ENCODE data around the gene SDHAF1. TPM values are rescaled to one million over a fixed set of nuclear protein-coding genes. Genes with fewer than 3 reads are reported as not detected.

The SDHAF1 gene
- total RNA-seq, 2 experiments from 2014 or later, result 26.1 to 52.6 TPM

DNA sequence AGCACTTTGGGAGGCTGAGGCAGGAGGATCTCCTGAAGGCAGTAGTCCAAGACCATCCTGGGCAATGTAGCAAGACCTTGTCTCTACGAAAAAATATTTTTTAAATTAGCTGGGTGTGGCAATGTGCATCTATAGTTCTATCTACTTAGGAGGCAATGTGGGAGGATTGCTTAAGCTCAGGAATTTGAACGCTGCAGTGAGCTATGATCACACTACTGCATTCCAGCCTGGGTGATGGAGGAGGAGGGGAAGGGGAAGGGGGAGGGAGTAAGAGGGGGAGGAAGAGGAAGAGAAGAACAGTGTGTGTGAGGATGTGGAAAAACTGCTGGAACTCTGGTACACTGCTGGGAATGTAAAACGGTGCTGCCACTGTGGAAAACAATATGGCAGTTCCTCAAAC is 46.8 kb downstream of the SDHAF1 start:
- Histone ChIP-seq H3K9me3 (ENCODE audit: low read length) (no peaks in the 10 kb centered on the region), H3K79me2 (ENCODE audit: insufficient read depth, low read depth, low read length) (no peaks in the 10 kb centered on the region), H3K27ac (ENCODE audit: low read depth, low read length, poor library complexity, severe bottlenecking) (no peak overlapping the region), H2AFZ (ENCODE audit: low read length) (no peak overlapping the region), H3K4me1 (ENCODE audit: insufficient read depth, low read length, poor library complexity, severe bottlenecking) (no peaks in the 10 kb centered on the region), H3K4me2 (ENCODE audit: low read length) (no peak overlapping the region), H3K9me2 (ENCODE audit: insufficient read depth, low read length) (no peaks in the 10 kb centered on the region), H4K20me1 (ENCODE audit: insufficient read depth, low read length) (no peaks in the 10 kb centered on the region), H3K4me3 (ENCODE audit: low read depth, low read length, poor library complexity, severe bottlenecking) (no peak overlapping the region), H3K36me3 (ENCODE audit: insufficient read depth, low read length) (no peaks in the 10 kb centered on the region)
- no peak for TF ChIP-seq EZH2phosphoT487 (IDR thresholded peaks at IDR 0.05; ENCODE audit: borderline replicate concordance, low read depth, low read length)
- TF ChIP-seq, protein P1, sequence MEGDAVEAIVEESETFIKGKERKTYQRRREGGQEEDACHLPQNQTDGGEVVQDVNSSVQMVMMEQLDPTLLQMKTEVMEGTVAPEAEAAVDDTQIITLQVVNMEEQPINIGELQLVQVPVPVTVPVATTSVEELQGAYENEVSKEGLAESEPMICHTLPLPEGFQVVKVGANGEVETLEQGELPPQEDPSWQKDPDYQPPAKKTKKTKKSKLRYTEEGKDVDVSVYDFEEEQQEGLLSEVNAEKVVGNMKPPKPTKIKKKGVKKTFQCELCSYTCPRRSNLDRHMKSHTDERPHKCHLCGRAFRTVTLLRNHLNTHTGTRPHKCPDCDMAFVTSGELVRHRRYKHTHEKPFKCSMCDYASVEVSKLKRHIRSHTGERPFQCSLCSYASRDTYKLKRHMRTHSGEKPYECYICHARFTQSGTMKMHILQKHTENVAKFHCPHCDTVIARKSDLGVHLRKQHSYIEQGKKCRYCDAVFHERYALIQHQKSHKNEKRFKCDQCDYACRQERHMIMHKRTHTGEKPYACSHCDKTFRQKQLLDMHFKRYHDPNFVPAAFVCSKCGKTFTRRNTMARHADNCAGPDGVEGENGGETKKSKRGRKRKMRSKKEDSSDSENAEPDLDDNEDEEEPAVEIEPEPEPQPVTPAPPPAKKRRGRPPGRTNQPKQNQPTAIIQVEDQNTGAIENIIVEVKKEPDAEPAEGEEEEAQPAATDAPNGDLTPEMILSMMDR (conservative IDR thresholded peaks at IDR 0.05; ENCODE audit: low read length), result no peak
- intact Hi-C loops (cut with micrococcal nuclease; ENCODE audit: unreplicated experiment), result no loop called here
- ChIA-PET CTCF (ENCODE audit: unreplicated experiment) (no interaction called here), POLR2A (no interaction called here)
- DNase-seq (ENCODE audit: low spot score), result no peak
- no TSS peak for BruUV-seq (replicated peaks)

DNA sequence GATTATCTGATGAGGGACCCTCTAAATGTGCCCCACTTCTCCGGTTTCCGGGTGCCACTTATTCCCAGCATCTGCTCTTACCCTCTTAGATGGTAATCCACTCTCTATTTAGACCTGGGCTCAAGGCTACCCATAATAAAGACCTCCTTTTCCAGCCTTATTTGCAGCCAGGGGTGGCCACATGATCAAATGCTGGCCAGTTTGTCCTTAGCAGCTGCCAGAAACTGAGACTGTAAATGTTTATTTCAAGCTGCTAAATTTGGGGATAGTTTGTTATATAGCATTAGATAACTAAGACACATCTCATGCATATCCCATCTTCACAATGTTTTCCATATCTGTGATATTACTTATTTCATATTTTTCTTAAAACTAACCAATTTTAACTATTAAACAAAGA is 49.0 kb downstream of the SDHAF1 start:
- no peak overlapping the region for H3K4me3 ChIP-seq (ENCODE audit: low read depth, low read length, poor library complexity, severe bottlenecking)
- no peaks in the 10 kb centered on the region for H3K4me1 ChIP-seq (ENCODE audit: insufficient read depth, low read length, poor library complexity, severe bottlenecking)
- POLR2A ChIA-PET, result interaction anchor here (1.2 kb wide), 1 partner anchor 10 kb away, joined by 4 read pairs; the partner anchor contains the start of gene THAP8
- H3K4me2 ChIP-seq (ENCODE audit: low read length), result no peak overlapping the region
- no peaks in the 10 kb centered on the region for H4K20me1 ChIP-seq (ENCODE audit: insufficient read depth, low read length)
- no peaks in the 10 kb centered on the region for H3K9me2 ChIP-seq (ENCODE audit: insufficient read depth, low read length)
- H2AFZ ChIP-seq (ENCODE audit: low read length), result no peak overlapping the region
- CTCF ChIA-PET (ENCODE audit: unreplicated experiment), result no interaction called here
- BruUV-seq (replicated peaks), result no TSS peak
- TF ChIP-seq EZH2phosphoT487 (IDR thresholded peaks at IDR 0.05; ENCODE audit: borderline replicate concordance, low read depth, low read length), result no peak
- no peak for DNase-seq (ENCODE audit: low spot score)
- intact Hi-C loops (cut with micrococcal nuclease; ENCODE audit: unreplicated experiment), result no loop called here
- no peak overlapping the region for H3K27ac ChIP-seq (ENCODE audit: low read depth, low read length, poor library complexity, severe bottlenecking)
- no peaks in the 10 kb centered on the region for H3K9me3 ChIP-seq (ENCODE audit: low read length)
- no peaks in the 10 kb centered on the region for H3K79me2 ChIP-seq (ENCODE audit: insufficient read depth, low read depth, low read length)
- no peaks in the 10 kb centered on the region for H3K36me3 ChIP-seq (ENCODE audit: insufficient read depth, low read length)

Small RNA genes within 50 kb of the gene (small RNA-seq; reads per million reads assigned to genes)
- not detected for gene AF038458.1

Other genes with a start within 250 kb of the SDHAF1 start
- gene U2AF1L4, start 249.8 kb upstream of the SDHAF1 start, total RNA-seq (2014; rRNA removed; shearing (Covaris generic)), result 16.1 and 33.6 TPM in 2 replicates
- 35.2 and 37.5 TPM in 2 replicates for gene U2AF1L4, start 249.8 kb upstream of the SDHAF1 start, total RNA-seq (2022)
- gene PSENEN, start 249.5 kb upstream of the SDHAF1 start, total RNA-seq (2014; rRNA removed; shearing (Covaris generic)), result 20.8 and 25.7 TPM in 2 replicates
- gene PSENEN, start 249.5 kb upstream of the SDHAF1 start, total RNA-seq (2022), result 51.0 and 53.7 TPM in 2 replicates
- gene LIN37, start 246.6 kb upstream of the SDHAF1 start, total RNA-seq (2014; rRNA removed; shearing (Covaris generic)), result 6.0 and 11.6 TPM in 2 replicates
- gene LIN37, start 246.6 kb upstream of the SDHAF1 start, total RNA-seq (2022), result 11.7 and 20.0 TPM in 2 replicates
- gene HSPB6, start 238.2 kb upstream of the SDHAF1 start, total RNA-seq (2014; rRNA removed; shearing (Covaris generic)), result not detected in 2 replicates
- gene HSPB6, start 238.2 kb upstream of the SDHAF1 start, total RNA-seq (2022), result 1.7 and 1.8 TPM in 2 replicates
- gene PROSER3, start 237.0 kb upstream of the SDHAF1 start, total RNA-seq (2014; rRNA removed; shearing (Covaris generic)), result 15.2 and 17.2 TPM in 2 replicates
- gene PROSER3, start 237.0 kb upstream of the SDHAF1 start, total RNA-seq (2022), result 66.1 and 70.6 TPM in 2 replicates
- 15.1 and 21.3 TPM in 2 replicates for gene ARHGAP33, start 219.6 kb upstream of the SDHAF1 start, total RNA-seq (2014; rRNA removed; shearing (Covaris generic))
- 94.6 and 130 TPM in 2 replicates for gene ARHGAP33, start 219.6 kb upstream of the SDHAF1 start, total RNA-seq (2022)
- gene PRODH2, start 182.3 kb upstream of the SDHAF1 start, total RNA-seq (2014; rRNA removed; shearing (Covaris generic)), result not detected in 2 replicates
- gene PRODH2, start 182.3 kb upstream of the SDHAF1 start, total RNA-seq (2022), result not detected in 2 replicates
- not detected in 2 replicates for gene NPHS1, start 142.7 kb upstream of the SDHAF1 start, total RNA-seq (2014; rRNA removed; shearing (Covaris generic))
- gene NPHS1, start 142.7 kb upstream of the SDHAF1 start, total RNA-seq (2022), result not detected in 2 replicates
- 0.95 and 1.4 TPM in 2 replicates for gene KIRREL2, start 138.3 kb upstream of the SDHAF1 start, total RNA-seq (2014; rRNA removed; shearing (Covaris generic))
- gene KIRREL2, start 138.3 kb upstream of the SDHAF1 start, total RNA-seq (2022), result 2.0 and 2.2 TPM in 2 replicates
- gene APLP1, start 126.6 kb upstream of the SDHAF1 start, total RNA-seq (2014; rRNA removed; shearing (Covaris generic)), result 0.13 TPM in 1 of 2 replicates, not detected in the other
- 0.70 and 1.2 TPM in 2 replicates for gene APLP1, start 126.6 kb upstream of the SDHAF1 start, total RNA-seq (2022)
- gene NFKBID, start 94.6 kb upstream of the SDHAF1 start, total RNA-seq (2014; rRNA removed; shearing (Covaris generic)), result 48.6 and 57.4 TPM in 2 replicates
- 40.5 and 42.6 TPM in 2 replicates for gene NFKBID, start 94.6 kb upstream of the SDHAF1 start, total RNA-seq (2022)
- 8.1 and 15.0 TPM in 2 replicates for gene HCST, start 92.7 kb upstream of the SDHAF1 start, total RNA-seq (2014; rRNA removed; shearing (Covaris generic))
- 25.2 and 36.0 TPM in 2 replicates for gene HCST, start 92.7 kb upstream of the SDHAF1 start, total RNA-seq (2022)
- gene TYROBP, start 86.9 kb upstream of the SDHAF1 start, total RNA-seq (2014; rRNA removed; shearing (Covaris generic)), result not detected in 2 replicates
- not detected in 2 replicates for gene TYROBP, start 86.9 kb upstream of the SDHAF1 start, total RNA-seq (2022)
- gene LRFN3, start 58.8 kb upstream of the SDHAF1 start, total RNA-seq (2014; rRNA removed; shearing (Covaris generic)), result 2.8 and 3.1 TPM in 2 replicates
- gene LRFN3, start 58.8 kb upstream of the SDHAF1 start, total RNA-seq (2022), result 3.4 and 6.0 TPM in 2 replicates
- 0.26 and 2.7 TPM in 2 replicates for gene SYNE4, start 13.6 kb downstream of the SDHAF1 start, total RNA-seq (2014; rRNA removed; shearing (Covaris generic))
- gene SYNE4, start 13.6 kb downstream of the SDHAF1 start, total RNA-seq (2022), result 3.1 and 4.5 TPM in 2 replicates
- gene ALKBH6, start 19.0 kb downstream of the SDHAF1 start, total RNA-seq (2014; rRNA removed; shearing (Covaris generic)), result 19.5 and 29.0 TPM in 2 replicates
- 28.7 and 38.2 TPM in 2 replicates for gene ALKBH6, start 19.0 kb downstream of the SDHAF1 start, total RNA-seq (2022)
- 0.66 TPM in 1 of 2 replicates, not detected in the other for gene CLIP3, start 37.7 kb downstream of the SDHAF1 start, total RNA-seq (2014; rRNA removed; shearing (Covaris generic))
- 2.4 and 2.6 TPM in 2 replicates for gene CLIP3, start 37.7 kb downstream of the SDHAF1 start, total RNA-seq (2022)
- gene THAP8, start 59.1 kb downstream of the SDHAF1 start, total RNA-seq (2014; rRNA removed; shearing (Covaris generic)), result 4.9 and 7.3 TPM in 2 replicates
- 7.3 and 7.5 TPM in 2 replicates for gene THAP8, start 59.1 kb downstream of the SDHAF1 start, total RNA-seq (2022)
- 39.0 and 44.5 TPM in 2 replicates for gene WDR62, start 59.7 kb downstream of the SDHAF1 start, total RNA-seq (2014; rRNA removed; shearing (Covaris generic))
- gene WDR62, start 59.7 kb downstream of the SDHAF1 start, total RNA-seq (2022), result 60.2 and 65.4 TPM in 2 replicates
- gene OVOL3, start 116.0 kb downstream of the SDHAF1 start, total RNA-seq (2014; rRNA removed; shearing (Covaris generic)), result not detected in 2 replicates
- gene OVOL3, start 116.0 kb downstream of the SDHAF1 start, total RNA-seq (2022), result not detected in 2 replicates
- gene POLR2I, start 119.7 kb downstream of the SDHAF1 start, total RNA-seq (2014; rRNA removed; shearing (Covaris generic)), result 149 and 151 TPM in 2 replicates
- gene POLR2I, start 119.7 kb downstream of the SDHAF1 start, total RNA-seq (2022), result 76.0 and 78.6 TPM in 2 replicates
- gene TBCB, start 120.3 kb downstream of the SDHAF1 start, total RNA-seq (2014; rRNA removed; shearing (Covaris generic)), result 198 and 200 TPM in 2 replicates
- 133 and 136 TPM in 2 replicates for gene TBCB, start 120.3 kb downstream of the SDHAF1 start, total RNA-seq (2022)
- 125 and 166 TPM in 2 replicates for gene CAPNS1, start 144.9 kb downstream of the SDHAF1 start, total RNA-seq (2014; rRNA removed; shearing (Covaris generic))
- gene CAPNS1, start 144.9 kb downstream of the SDHAF1 start, total RNA-seq (2022), result 337 and 339 TPM in 2 replicates
- gene COX7A1, start 157.3 kb downstream of the SDHAF1 start, total RNA-seq (2014; rRNA removed; shearing (Covaris generic)), result not detected in 2 replicates
- gene COX7A1, start 157.3 kb downstream of the SDHAF1 start, total RNA-seq (2022), result not detected in 2 replicates
- gene ZNF565, start 219.5 kb downstream of the SDHAF1 start, total RNA-seq (2014; rRNA removed; shearing (Covaris generic)), result 2.1 and 2.8 TPM in 2 replicates
- 3.2 and 4.0 TPM in 2 replicates for gene ZNF565, start 219.5 kb downstream of the SDHAF1 start, total RNA-seq (2022)
- 67.4 and 69.4 TPM in 2 replicates for gene ZNF146, start 219.9 kb downstream of the SDHAF1 start, total RNA-seq (2014; rRNA removed; shearing (Covaris generic))
- gene ZNF146, start 219.9 kb downstream of the SDHAF1 start, total RNA-seq (2022), result 85.1 and 86.3 TPM in 2 replicates